Fibroblast of mammary gland (primary cell): ENCODE measurements around the gene DNAH1.

Experiments used
- DNase-seq: peaks from one replicate; pipeline ENCODE4 v3.0.0-alpha.2; 2010; ENCODE audit warnings: low read depth
- H3K4me3 ChIP-seq: 2 replicates; pipeline ENCODE4 v1.5.1; 2011; ENCODE audit warnings: low read depth, mild to moderate bottlenecking, low read length, moderate library complexity; ENCODE audit not compliant: control insufficient read depth
- TF ChIP-seq, protein P1 (sequence below): conservative IDR thresholded peaks from 2 replicates; pipeline ENCODE4 v1.5.1; 2011; ENCODE audit warnings: low read depth, low read length, inconsistent platforms; ENCODE audit not compliant: control insufficient read depth, insufficient read depth

DNAH1 gene

DNA sequence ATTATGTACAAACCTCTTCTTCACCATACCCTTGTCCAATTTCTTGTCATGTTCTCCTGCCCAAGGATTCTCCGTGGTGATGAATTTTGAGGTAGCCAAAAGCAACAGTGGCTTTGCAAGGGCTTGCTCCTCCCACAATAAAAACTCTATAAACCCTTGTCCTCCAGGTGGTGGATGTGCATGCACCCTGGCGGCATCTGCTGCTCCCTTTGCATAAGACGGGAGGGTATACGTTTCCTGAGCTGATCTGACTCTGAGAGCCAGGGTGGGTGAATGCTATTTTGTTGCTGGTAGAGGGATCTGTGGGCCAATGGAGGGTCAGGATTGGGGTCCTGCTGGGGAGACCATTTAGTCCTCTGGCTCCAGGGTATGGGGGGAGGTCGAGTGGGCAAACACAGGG lies 5.4 kb downstream of the DNAH1 start:
- no peak for DNase-seq
- TF ChIP-seq, protein P1, sequence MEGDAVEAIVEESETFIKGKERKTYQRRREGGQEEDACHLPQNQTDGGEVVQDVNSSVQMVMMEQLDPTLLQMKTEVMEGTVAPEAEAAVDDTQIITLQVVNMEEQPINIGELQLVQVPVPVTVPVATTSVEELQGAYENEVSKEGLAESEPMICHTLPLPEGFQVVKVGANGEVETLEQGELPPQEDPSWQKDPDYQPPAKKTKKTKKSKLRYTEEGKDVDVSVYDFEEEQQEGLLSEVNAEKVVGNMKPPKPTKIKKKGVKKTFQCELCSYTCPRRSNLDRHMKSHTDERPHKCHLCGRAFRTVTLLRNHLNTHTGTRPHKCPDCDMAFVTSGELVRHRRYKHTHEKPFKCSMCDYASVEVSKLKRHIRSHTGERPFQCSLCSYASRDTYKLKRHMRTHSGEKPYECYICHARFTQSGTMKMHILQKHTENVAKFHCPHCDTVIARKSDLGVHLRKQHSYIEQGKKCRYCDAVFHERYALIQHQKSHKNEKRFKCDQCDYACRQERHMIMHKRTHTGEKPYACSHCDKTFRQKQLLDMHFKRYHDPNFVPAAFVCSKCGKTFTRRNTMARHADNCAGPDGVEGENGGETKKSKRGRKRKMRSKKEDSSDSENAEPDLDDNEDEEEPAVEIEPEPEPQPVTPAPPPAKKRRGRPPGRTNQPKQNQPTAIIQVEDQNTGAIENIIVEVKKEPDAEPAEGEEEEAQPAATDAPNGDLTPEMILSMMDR = no peak
- H3K4me3 ChIP-seq = no peak overlapping the region

DNA sequence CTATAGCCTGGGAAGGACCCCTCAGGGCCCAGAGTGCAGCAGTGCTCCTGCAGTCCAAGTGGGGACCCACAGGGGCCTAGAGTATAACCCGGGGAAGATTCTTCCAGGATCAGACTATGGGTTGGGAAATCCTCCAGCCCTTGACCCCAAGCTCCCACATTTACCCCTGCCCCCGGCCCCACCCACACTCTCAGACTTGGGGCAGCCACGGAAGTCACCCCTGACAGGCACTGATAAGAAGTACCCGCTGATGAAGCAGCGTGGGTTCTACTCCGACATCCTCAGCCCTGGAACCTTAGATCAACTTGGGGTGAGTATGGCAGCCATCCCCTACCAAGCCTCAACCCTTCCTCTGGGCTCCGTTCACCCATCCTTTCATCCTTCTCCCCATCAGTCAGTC lies 6.3 kb downstream of the DNAH1 start:
- H3K4me3 ChIP-seq = no peak overlapping the region
- TF ChIP-seq, protein P1 = no peak
- DNase-seq = no peak

DNA sequence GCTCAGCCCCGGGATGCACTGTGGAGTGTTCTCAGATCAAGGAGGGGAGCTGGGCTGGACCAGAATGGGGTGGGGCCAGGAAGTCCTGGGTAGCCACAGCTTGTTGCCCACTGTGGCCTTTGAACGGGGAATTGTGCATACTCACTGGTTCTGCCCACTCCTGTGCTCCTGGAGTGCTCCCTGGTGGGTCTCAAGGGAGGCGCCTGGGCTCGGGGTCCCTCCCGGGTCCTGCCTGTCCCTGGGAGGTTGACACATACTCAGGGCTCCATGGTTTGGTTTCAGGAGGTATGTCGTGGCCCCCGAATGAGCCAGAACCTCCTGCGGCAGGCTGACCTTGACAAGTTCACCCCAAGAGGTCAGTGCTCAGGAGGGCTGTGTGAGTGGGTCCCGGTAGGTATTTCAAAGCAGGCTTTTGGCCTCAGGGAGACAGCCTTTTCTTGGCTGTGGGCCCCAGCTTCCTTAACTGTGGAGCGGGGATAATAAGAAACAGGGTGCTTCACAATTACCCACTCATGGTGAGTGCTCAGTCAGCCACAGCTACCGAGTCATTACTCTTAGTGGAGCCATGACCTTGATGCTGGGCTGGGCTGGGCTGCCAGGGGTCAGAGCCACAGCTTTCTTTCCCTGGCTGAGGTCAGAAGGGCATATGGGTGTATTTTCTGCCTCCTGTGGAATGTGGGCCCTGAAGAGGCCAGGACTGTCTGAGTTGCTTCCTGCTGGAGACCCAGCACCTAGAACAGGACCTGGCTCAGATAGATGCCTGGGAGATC lies 7.6 kb downstream of the DNAH1 start:
- TF ChIP-seq, protein P1 = no peak
- no peak overlapping the region for H3K4me3 ChIP-seq
- DNase-seq = no peak

DNA sequence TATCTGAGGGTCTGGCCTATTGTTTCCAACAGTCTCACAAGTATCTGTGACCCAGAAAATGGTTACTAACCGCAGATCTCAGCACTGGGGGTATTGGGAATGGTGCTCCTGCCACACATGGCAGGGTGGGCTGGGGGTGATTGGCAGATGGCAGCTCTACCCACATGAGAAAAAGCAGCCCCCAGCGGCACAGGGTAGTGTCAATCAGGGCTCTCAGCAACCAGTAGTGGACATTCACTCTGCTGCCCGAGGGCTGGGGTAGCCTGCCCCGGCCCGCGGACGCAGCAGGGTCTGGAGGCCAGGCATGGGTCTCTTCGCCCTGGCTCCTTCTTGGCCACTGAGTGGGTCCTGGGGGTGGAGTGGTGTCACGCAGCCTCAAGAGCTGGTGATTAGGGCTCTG lies 8.6 kb downstream of the DNAH1 start:
- DNase-seq = no peak
- TF ChIP-seq, protein P1 = no peak
- no peak overlapping the region for H3K4me3 ChIP-seq

DNA sequence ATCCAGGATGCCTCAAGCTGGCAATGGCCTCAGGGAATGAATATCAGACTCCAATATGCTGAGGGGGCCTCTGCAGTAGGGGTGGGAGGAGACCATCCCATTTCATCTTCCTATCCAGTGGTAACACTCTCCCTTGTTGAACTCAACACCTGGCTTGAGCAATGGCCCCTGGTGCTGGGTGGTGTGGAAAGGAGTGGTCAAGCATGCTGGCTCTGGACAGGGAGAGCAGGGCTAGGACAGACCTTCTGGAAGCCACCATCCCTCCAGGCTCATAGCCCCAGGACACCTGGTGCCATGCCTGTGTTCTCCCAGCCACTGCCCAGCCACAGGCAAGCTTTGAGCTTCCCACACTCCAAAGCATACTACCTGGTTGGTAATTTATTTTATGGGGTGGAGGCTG lies 9.6 kb downstream of the DNAH1 start:
- H3K4me3 ChIP-seq = no peak overlapping the region
- TF ChIP-seq, protein P1 = no peak
- no peak for DNase-seq

DNA sequence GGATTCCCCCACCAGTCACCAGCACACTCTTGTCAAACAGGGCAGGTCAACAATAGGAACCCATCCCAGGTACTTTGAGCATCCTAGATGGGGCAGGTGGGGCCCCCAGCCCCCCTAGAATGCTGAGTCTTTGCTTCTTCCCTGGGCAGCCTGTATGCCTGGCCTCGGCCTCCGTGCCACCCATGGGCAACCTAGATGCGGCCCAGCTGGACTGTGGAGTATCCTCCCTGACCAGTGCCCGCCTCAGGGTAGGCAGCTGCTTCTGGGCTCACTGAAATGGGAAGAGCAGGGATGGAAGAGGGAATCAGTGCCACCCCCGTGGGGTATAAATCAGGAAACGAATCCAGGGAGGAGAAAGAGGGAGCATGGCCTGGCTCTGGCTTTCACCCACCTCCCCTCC lies 10.9 kb downstream of the DNAH1 start:
- H3K4me3 ChIP-seq = no peak overlapping the region
- DNase-seq = no peak
- TF ChIP-seq, protein P1 = no peak
